Esophagus (tissue), 2 donors: Measurements from ENCODE around the gene DHX35. TPM values are rescaled to one million over a fixed set of nuclear protein-coding genes. Genes with fewer than 3 reads are reported as not detected.

Source experiments
- H3K27ac ChIP-seq, 2 donors: one replicate each; pipeline ENCODE4 v1.5.1; 2013; ENCODE audit warnings: low read depth in 2 of 2, mild to moderate bottlenecking in 2 of 2, inconsistent platforms in 1 of 2, low read length in 1 of 2, moderate library complexity in 1 of 2
- H3K27me3 ChIP-seq, 2 donors: one replicate each; pipeline ENCODE4 v1.6.1; 2013; ENCODE audit warnings: low read length in 2 of 2, control low read depth in 1 of 2, mild to moderate bottlenecking in 1 of 2; ENCODE audit not compliant: insufficient read depth in 2 of 2, control insufficient read depth in 1 of 2
- H3K36me3 ChIP-seq, 2 donors: one replicate each; pipeline ENCODE4 v1.6.1; 2013; ENCODE audit warnings: low read length in 1 of 2; ENCODE audit not compliant: control insufficient read depth in 2 of 2, insufficient read depth in 2 of 2
- H3K4me1 ChIP-seq, 2 donors: one replicate each; pipeline ENCODE4 v1.6.1; 2013; ENCODE audit warnings: low read length in 1 of 2; ENCODE audit not compliant: control insufficient read depth in 2 of 2, insufficient read depth in 2 of 2
- H3K4me3 ChIP-seq, 2 donors: one replicate each; pipeline ENCODE4 v1.5.1; 2013; ENCODE audit warnings: low read length in 2 of 2, mild to moderate bottlenecking in 2 of 2, low read depth in 1 of 2, moderate library complexity in 1 of 2
- H3K9me3 ChIP-seq, 2 donors: one replicate each; pipeline ENCODE4 v1.6.1; 2013; ENCODE audit warnings: mild to moderate bottlenecking in 2 of 2, low read depth in 1 of 2, low read length in 1 of 2, moderate library complexity in 1 of 2; ENCODE audit not compliant: control insufficient read depth in 2 of 2, insufficient read depth in 1 of 2
- WGBS, 2 donors: extraction: QIAGEN DNeasy Blood & Tissue Kit; methylation state at CpG; one replicate each; pipeline ENCODE4 v1.1.7; 2013; 5-methylcytosine and 5-hydroxymethylcytosine counted together
- polyA plus RNA-seq, 2 donors: library from polyadenylated mRNA; stranded (reverse); fragments of 200-250 nt; gene quantifications; one replicate each; pipeline ENCODE4 v1.2.3, GENCODE V29; 2013
- donor health status: healthy with polysubstance abuse.
- donor health status: Bipolar disorder and iron deficiency.

Gene DHX35
- polyA plus RNA-seq, 2 donors = 6.5 to 9.6 TPM

DNA sequence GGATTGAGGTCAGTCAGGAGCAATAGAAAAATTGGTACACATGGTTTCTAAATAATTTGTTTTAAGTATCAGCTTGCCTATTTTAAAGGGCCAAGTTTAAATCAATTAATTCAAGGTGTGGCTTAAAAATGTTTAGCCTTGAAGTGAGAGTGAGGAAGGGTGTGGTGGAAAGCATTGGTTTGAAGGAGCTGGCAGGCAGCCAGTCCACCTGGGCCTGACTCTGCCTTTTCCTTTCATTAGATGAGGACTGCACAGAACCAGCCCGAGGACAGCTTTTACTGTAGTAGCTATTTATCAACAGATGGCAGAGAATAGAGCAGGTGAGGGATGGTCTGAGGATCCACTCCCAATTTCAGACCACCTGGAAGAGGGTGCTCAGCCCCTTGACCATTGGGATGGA is 42.4 kb downstream of the DHX35 start:
- WGBS, 2 donors = 13 to 30% methylated on average over 1 of the region's 1 CpG
- H3K4me3 ChIP-seq = no peak overlapping the region
- peak overlapping the region; percentile 81 to 83 for H3K27ac ChIP-seq
- peaks cover 0 to 4% of the 10 kb centered on the region in 2 donors for H3K4me1 ChIP-seq
- no peaks in the 10 kb centered on the region for H3K9me3 ChIP-seq
- H3K27me3 ChIP-seq = no peaks in the 10 kb centered on the region
- H3K36me3 ChIP-seq = peaks cover 4 to 18% of the 10 kb centered on the region in 2 donors

DNA sequence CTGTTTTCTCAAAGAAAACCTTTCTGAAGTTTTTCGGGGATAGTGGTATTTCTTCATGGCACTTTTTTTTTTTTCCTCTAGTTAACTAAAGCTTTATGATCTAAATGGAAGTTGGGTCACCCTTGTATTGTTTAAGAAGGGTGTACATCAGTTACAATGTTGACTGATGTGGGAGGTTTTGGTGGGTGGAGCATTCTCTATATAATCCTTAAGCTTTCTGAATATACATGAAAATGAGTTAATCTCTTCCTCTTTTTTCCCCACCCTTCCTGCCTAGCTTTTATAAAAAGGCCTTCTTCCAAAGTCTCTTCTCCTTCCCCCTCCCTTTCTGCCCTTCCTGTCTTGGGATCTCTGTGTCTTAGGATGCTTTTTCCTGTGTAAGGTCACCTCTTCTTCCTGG is 47.2 kb downstream of the DHX35 start:
- peaks cover 0 to 5% of the 10 kb centered on the region in 2 donors for H3K4me1 ChIP-seq
- no peak overlapping the region for H3K4me3 ChIP-seq
- H3K27ac ChIP-seq = no peak overlapping the region
- peaks cover 7 to 18% of the 10 kb centered on the region in 2 donors for H3K36me3 ChIP-seq
- 86 to 89% methylated on average over 1 of the region's 1 CpG for WGBS, 2 donors
- H3K27me3 ChIP-seq = no peaks in the 10 kb centered on the region
- no peaks in the 10 kb centered on the region for H3K9me3 ChIP-seq

DNA sequence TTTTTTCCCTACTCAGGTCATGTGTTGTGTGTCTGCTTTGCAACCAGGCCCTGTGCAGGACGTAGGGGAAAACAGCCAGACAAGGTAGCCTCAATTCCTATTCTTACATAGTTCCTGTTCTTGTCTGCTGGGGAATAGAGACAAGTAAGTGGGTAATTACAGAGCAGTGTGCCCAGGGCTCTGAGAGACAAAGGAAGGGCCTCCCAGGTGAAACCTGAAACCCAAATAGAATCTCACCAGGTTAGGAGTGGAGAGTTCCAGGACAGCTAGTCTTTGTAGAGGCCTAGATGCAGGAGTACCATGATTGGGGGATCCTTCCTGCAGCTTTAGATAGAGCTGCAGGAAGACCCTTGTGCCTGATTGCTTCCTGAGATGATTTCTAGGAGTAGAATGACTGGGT is 48.4 kb downstream of the DHX35 start:
- 90 to 93% methylated on average over 1 of the region's 1 CpG for WGBS, 2 donors
- Histone ChIP-seq H3K27me3 (no peaks in the 10 kb centered on the region), H3K27ac (peak overlapping the region in 1 of 2 donors; percentile 11), H3K9me3 (no peaks in the 10 kb centered on the region), H3K36me3 (peaks cover 7 to 18% of the 10 kb centered on the region in 2 donors), H3K4me1 (peaks cover 0 to 3% of the 10 kb centered on the region in 2 donors), H3K4me3 (peak overlapping the region in 1 of 2 donors; percentile 1)

DNA sequence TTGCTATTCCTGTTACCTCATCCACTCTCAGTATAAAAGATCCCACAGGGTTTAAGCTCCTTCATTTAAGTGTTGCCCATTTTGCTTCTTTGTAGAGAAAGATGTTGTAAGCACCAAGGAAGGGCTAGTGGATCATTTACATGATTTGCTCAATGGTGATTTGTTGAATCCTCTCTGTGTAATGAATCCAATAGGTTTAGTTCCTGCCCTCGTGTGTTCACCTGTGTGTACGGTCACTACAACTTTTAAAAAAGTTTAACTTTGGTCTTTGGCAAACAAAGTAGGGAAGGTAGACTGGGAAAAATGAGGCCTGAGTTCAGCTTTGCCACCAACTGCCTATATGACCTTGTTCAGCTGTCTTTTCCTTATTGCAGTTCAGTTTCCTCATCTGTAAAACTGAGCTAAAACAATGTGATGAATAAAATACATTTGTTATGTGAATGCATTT is 51.5 kb downstream of the DHX35 start:
- no peaks in the 10 kb centered on the region for H3K27me3 ChIP-seq
- H3K27ac ChIP-seq = no peak overlapping the region
- no peak overlapping the region for H3K4me3 ChIP-seq
- WGBS, 2 donors = 82 to 86% methylated on average over 2 of the region's 2 CpGs
- H3K4me1 ChIP-seq = peaks cover 0 to 9% of the 10 kb centered on the region in 2 donors
- peaks cover 8 to 13% of the 10 kb centered on the region in 2 donors for H3K36me3 ChIP-seq
- H3K9me3 ChIP-seq = no peaks in the 10 kb centered on the region

DNA sequence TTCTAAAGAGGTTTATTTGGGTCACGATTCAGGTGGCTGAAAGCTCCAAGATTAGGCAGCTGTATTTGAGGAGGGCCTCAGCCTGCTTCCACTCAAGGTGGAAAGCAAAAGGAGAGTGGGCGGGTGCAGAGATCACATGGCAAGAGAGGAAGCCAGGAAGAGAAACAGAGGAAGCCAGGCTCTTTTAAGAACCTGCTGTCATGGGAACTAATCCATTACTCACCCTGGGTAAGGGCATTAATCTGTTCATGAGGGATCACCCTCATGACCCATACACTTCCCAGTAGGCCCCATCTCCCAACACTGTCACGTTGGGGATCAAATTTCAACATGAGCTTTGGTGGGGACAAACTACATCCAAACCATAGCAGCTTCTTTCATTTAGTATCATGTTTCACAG is 53.9 kb downstream of the DHX35 start:
- Histone ChIP-seq H3K27ac (peak overlapping the region; percentile 34 to 47), H3K4me3 (no peak overlapping the region), H3K4me1 (peaks cover 0 to 7% of the 10 kb centered on the region in 2 donors), H3K9me3 (no peaks in the 10 kb centered on the region), H3K36me3 (peaks cover 0 to 10% of the 10 kb centered on the region in 2 donors), H3K27me3 (no peaks in the 10 kb centered on the region)
- WGBS, 2 donors = 87 to 89% methylated on average over 3 of the region's 3 CpGs

DNA sequence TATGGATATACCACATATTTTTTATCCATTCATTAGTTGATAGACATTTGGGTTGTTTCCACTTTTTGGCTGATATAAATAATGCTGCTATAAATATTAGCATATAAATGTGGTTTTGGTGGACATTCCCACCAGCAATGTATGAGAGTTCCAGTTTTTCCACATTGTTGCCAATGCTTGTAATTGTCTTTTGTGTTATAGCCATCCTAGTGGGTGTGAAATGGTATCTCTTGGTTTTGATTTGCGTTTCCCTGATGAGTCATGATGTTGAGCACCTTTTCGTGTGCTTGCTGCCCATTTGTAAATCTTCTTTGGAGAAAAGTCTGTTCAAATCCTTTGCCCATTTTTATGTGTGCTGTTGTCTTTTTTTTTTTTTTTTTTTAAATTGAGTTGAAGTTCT is 54.4 kb downstream of the DHX35 start:
- Histone ChIP-seq H3K9me3 (no peaks in the 10 kb centered on the region), H3K4me1 (peaks cover 0 to 7% of the 10 kb centered on the region in 2 donors), H3K36me3 (peaks cover 0 to 10% of the 10 kb centered on the region in 2 donors), H3K27me3 (no peaks in the 10 kb centered on the region), H3K27ac (no peak overlapping the region), H3K4me3 (no peak overlapping the region)
- WGBS, 2 donors = 54 to 55% methylated on average over 2 of the region's 2 CpGs

DNA sequence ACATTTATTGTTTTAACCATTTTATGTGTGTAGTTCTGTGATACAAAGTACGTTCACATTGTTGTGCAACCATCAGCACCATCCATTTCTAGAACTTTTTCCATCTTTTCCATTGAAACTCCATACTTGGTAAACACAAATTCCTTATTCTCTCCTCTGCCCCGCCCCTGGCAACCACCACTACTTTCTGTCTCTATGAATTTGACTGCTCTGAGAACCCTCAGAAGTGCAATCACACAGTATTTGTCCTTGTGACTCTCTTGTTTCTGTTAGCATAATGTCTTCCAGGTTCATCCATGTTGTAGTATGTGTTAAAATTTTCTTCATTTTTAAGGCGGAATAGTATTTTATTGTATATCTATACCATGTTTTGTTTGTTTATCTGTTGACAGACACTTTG is 56.9 kb downstream of the DHX35 start:
- WGBS, 2 donors = 74 to 84% methylated on average over 3 of the region's 3 CpGs
- no peaks in the 10 kb centered on the region for H3K27me3 ChIP-seq
- H3K4me1 ChIP-seq = peaks cover 0 to 7% of the 10 kb centered on the region in 2 donors
- H3K36me3 ChIP-seq = peaks cover 14 to 21% of the 10 kb centered on the region in 2 donors
- H3K4me3 ChIP-seq = no peak overlapping the region
- peak overlapping the region; percentile 43 to 68 for H3K27ac ChIP-seq
- H3K9me3 ChIP-seq = no peaks in the 10 kb centered on the region

DNA sequence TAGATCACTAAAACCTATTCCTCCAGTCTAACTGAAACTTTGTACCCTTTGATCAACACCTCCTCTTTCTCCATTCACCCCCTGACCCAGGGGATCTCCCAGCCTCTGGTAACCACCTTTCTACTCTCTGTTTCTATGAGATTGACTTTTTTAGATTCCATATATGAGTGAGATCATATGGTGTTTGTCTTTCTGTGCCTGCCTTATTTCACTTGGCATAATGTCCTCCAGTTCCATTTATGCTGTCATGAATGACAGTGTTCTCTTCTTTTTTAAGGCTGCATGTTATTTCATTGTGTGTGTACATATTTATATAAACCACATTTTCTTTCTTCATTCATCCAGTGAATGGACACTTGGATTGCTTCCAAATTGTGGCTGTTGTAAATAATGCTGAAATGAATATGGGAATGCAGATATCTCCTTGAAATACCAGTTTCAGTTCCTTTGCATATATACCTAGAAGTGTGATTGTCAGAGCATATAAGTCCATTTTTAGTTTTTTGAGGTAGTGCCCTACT is 57.7 kb downstream of the DHX35 start:
- H3K27me3 ChIP-seq = no peaks in the 10 kb centered on the region
- H3K36me3 ChIP-seq = peaks cover 15 to 21% of the 10 kb centered on the region in 2 donors
- H3K9me3 ChIP-seq = no peaks in the 10 kb centered on the region
- H3K4me3 ChIP-seq = no peak overlapping the region
- no peak overlapping the region for H3K27ac ChIP-seq
- peaks cover 0 to 7% of the 10 kb centered on the region in 2 donors for H3K4me1 ChIP-seq

DNA sequence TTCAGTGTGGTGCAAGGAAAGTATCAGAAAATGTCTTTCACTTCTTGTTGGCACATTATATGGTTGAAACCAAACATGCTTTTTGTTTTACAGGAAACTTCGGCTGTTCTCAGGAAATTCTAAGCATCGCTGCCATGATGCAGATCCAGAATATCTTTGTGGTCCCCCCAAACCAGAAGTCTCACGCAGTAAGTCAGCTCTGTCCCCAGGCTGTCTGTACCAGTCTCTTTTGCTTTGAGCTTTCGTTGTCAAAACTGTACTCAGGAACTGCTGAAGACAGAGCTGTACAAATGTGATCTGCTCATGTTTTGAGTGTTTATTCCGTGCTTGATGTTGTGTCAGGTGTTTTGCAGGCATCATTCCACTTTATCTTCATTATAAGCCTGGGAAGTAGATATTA is 59.6 kb downstream of the DHX35 start:
- H3K36me3 ChIP-seq = peaks cover 18 to 20% of the 10 kb centered on the region in 2 donors
- no peaks in the 10 kb centered on the region for H3K27me3 ChIP-seq
- peaks cover 0 to 4% of the 10 kb centered on the region in 2 donors for H3K4me1 ChIP-seq
- H3K27ac ChIP-seq = no peak overlapping the region
- H3K4me3 ChIP-seq = no peak overlapping the region
- no peaks in the 10 kb centered on the region for H3K9me3 ChIP-seq
- WGBS, 2 donors = 85 to 94% methylated on average over 5 of the region's 5 CpGs

DNA sequence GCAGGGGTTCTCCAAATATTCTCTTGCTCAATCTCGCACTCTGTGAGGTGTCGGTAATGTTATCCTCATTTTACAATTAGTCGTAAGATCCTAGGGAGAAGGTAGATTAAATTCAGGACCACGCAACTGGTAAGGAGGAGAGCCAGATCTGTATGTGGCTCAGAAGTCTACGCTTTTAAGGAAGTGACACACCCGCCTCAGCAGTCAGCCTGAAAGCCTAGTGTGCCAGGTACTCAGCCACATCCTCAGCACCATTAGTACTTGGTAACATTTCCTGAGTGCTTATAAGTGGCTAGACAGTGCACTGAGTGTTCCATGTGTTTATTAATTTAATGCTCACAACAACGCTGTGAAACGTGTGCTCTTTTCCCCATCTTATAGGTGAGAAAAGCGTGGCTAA is 63.7 kb downstream of the DHX35 start:
- peaks cover 0 to 2% of the 10 kb centered on the region in 2 donors for H3K4me1 ChIP-seq
- no peak overlapping the region for H3K4me3 ChIP-seq
- no peak overlapping the region for H3K27ac ChIP-seq
- H3K36me3 ChIP-seq = peaks cover 18 to 20% of the 10 kb centered on the region in 2 donors
- WGBS, 2 donors = 84 to 85% methylated on average over 9 of the region's 9 CpGs
- H3K9me3 ChIP-seq = no peaks in the 10 kb centered on the region
- no peaks in the 10 kb centered on the region for H3K27me3 ChIP-seq
